A549 treated with AZD9567 at 1 μM for 4 hours (cell line): ENCODE data around the gene NLGN3. TPM values are rescaled to one million over a fixed set of nuclear protein-coding genes. Genes with fewer than 3 reads are reported as not detected.

Experiments
- total RNA-seq: library from RNA; stranded (reverse); fragments of 200-300 nt; extraction: Qiagen RNA extraction; gene quantifications from 5 replicates; pipeline ENCODE4 v1.2.3, GENCODE V29; 2022; ENCODE audit not compliant: insufficient read depth

Gene NLGN3
- 0.87 to 2.1 TPM (median 1.1 TPM) in 5 replicates for total RNA-seq

DNA sequence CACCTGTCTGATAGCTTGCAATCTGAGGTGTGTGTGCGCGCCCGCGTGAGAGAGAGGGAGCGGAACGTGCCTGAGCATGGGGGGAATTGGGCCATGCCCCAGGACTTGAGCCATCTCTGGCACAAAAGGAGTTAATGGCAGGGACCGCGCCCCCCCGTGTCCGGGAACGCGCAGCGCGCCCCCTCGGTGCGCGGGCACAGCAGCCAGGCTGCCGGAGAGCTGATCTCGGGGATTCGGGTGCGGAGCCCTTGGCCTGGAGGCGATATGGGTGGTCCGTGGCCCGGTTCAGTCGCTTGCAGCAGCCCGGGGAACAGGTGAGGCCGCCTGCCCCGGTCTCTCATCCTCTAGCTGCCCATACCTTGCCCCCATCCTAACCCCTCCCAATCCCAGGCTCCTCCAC lies at the start of gene NLGN3:
TSS of gene NLGN3 (plus strand) at position 191 of the 400 bp plus-strand sequence. CDS start 2,909 bp downstream, outside the sequence.

DNA sequence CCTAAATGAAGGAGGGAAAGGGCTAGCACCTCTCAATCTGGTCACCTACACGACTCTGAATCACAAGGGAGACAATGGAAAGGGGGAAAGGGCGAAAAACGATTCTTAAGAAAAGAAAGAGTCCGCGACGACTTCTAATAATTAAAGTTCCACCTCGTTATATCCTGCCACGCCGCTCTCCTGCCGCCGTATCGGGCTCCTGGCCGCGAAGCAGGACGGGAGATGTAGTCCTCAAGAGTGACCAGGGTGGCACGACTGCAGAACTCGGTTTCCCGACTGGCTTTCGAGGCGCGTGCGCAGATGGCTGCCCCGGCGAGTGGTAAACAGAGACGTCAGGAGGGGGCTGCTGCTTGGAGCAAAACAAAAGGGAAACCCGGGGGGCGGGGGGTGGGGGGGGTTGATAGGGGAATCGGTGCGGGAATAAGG lies 49.1 kb upstream of the NLGN3 start, which contains the start of gene FOXO4:
TSS of gene FOXO4 (plus strand) at position 297 of the 426 bp plus-strand sequence. CDS start 678 bp downstream, outside the sequence.

GRCh38 chrX:71106427-71106826 lies 38.2 kb upstream of the NLGN3 start, which contains the start of gene CXorf65:
TSS of gene CXorf65 (minus strand) at chrX:71106740. CDS start at chrX:71106556, 184 bp downstream.

DNA sequence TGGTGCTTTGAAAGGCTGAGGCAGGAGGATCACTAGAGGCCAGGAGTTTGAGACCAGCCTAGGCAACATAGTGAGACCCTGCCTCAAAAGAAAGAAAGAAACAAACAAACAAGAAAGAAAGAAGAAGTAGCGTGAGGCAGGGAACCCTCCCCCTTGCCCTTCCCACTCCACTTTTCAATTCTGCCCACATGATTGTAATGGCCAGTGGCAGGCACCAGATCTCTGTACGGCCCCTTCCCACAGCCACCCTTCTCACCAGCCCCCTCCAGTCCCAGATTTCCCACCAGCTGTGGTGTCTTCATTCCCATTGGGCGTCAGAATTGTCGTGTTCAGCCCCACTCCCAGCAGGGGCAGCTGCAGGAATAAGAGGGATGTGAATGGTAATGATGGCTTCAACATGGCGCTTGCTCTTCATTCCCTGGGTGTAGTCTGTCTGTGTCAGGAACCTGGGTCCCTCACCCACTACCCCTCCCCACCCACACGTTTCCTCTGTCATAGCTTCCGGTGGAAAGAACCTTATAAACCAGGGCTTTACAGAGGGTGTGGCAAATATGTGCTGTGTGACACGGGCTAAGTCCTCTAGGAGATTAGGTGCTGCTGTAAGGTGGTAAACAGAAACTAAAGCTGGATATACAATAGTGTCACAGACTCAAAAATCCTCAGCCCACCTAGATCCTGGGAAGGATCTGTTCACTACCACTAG lies 33.3 kb upstream of the NLGN3 start, which contains the start of gene IL2RG:
TSS of gene IL2RG (minus strand) at position 437 of the 703 bp plus-strand sequence. CDS start at position 399, 38 bp downstream.

GRCh38 chrX:71118032-71118984 lies 26.3 kb upstream of the NLGN3 start, which contains the start of gene MED12:
TSS of gene MED12 (plus strand) at chrX:71118596. CDS start at chrX:71118755, 159 bp downstream.

Other genes with a start within 250 kb of the NLGN3 start
- not detected in 5 replicates for gene TEX11, start 236.1 kb upstream of the NLGN3 start, total RNA-seq
- gene SLC7A3, start 213.7 kb upstream of the NLGN3 start, total RNA-seq: not detected in 5 replicates
- 69.5 to 82.9 TPM (median 70.4 TPM) in 5 replicates for gene SNX12, start 76.5 kb upstream of the NLGN3 start, total RNA-seq
- gene FOXO4, start 49.0 kb upstream of the NLGN3 start, total RNA-seq: 1.1 to 2.5 TPM (median 1.2 TPM) in 5 replicates
- gene CXorf65, start 38.1 kb upstream of the NLGN3 start, total RNA-seq: not detected in 5 replicates
- gene IL2RG, start 33.3 kb upstream of the NLGN3 start, total RNA-seq: 0.10 to 0.39 TPM (median 0.18 TPM) in 4 of 5 replicates, not detected in the other
- gene MED12, start 26.2 kb upstream of the NLGN3 start, total RNA-seq: 8.3 to 14.2 TPM (median 10.5 TPM) in 5 replicates
- 0.05 to 1.1 TPM (median 0.11 TPM) in 4 of 5 replicates, not detected in the other for gene GJB1, start 78.4 kb downstream of the NLGN3 start, total RNA-seq
- gene ZMYM3, start 109.3 kb downstream of the NLGN3 start, total RNA-seq: 9.6 to 12.8 TPM (median 12.1 TPM) in 5 replicates
- 353 to 395 TPM (median 355 TPM) in 5 replicates for gene NONO, start 138.8 kb downstream of the NLGN3 start, total RNA-seq
- gene ITGB1BP2, start 156.9 kb downstream of the NLGN3 start, total RNA-seq: 0.90 to 1.2 TPM (median 1.1 TPM) in 4 of 5 replicates, not detected in the other
- 13.1 to 16.9 TPM (median 16.2 TPM) in 5 replicates for gene TAF1, start 221.5 kb downstream of the NLGN3 start, total RNA-seq